Upper lobe of left lung (tissue), 4 donors: Measurements from ENCODE around the gene MRPS31.

Source experiments
- CTCF ChIP-seq, 6 experiments: fragments of 450-650 bp in 4 of 6; fragments of 200-600 bp in 2 of 6; sonication (generic) in 2 of 6; IDR thresholded peaks; one replicate each; pipeline ENCODE4 v1.5.1; 2016 to 2019; ENCODE audit warnings: antibody characterized with exemption in 6 of 6
- EP300 ChIP-seq, 4 donors: sonication (generic); formaldehyde crosslinking; IDR thresholded peaks; one replicate each; pipeline ENCODE4 v1.5.1; 2017; ENCODE audit warnings: antibody characterized with exemption in 4 of 4, control low read depth in 2 of 4
- POLR2A ChIP-seq, 4 donors: fragments of 450-650 bp; IDR thresholded peaks; one replicate each; pipeline ENCODE4 v1.5.1; 2016 to 2017; ENCODE audit warnings: antibody characterized with exemption in 4 of 4, mild to moderate bottlenecking in 2 of 4
- POLR2AphosphoS5 ChIP-seq, 2 donors: sonication (generic); formaldehyde crosslinking; IDR thresholded peaks; one replicate each; pipeline ENCODE4 v1.5.1; 2017; ENCODE audit warnings: antibody characterized with exemption in 2 of 2

GRCh38 chr13:40772765-40773473 is 1.9 kb upstream of the MRPS31 start:
- TF ChIP-seq EP300 (IDR thresholded peaks at IDR 0.05) = no peak
- no peak for TF ChIP-seq CTCF (IDR thresholded peaks at IDR 0.05)
- TF ChIP-seq POLR2A (IDR thresholded peaks at IDR 0.05) = no peak
- no peak for TF ChIP-seq POLR2AphosphoS5 (IDR thresholded peaks at IDR 0.05)
